Body of pancreas (tissue), 4 donors: ENCODE results near the gene TEKT3.

Experiments
- CTCF ChIP-seq, 7 experiments: fragments of 450-650 bp in 4 of 7; fragments of 200-600 bp in 3 of 7; sonication (generic) in 3 of 7; IDR thresholded peaks; one replicate each; pipeline ENCODE4 v1.5.1; 2016 to 2019; ENCODE audit warnings: antibody characterized with exemption in 7 of 7
- POLR2A ChIP-seq, 3 donors: fragments of 450-650 bp; IDR thresholded peaks; one replicate each; pipeline ENCODE4 v1.6.1; 2016; ENCODE audit warnings: antibody characterized with exemption in 3 of 3, mild to moderate bottlenecking in 2 of 3

GRCh38 chr17:15291674-15292361 lies 49.6 kb downstream of the TEKT3 start:
- TF ChIP-seq CTCF (IDR thresholded peaks at IDR 0.05) (no peak), POLR2A (IDR thresholded peaks at IDR 0.05) (no peak)
